Tibial nerve (tissue), 4 donors: ENCODE data around the gene NUP88.

Source experiments
- CTCF ChIP-seq, 5 experiments: fragments of 200-600 bp in 3 of 5; fragments of 450-650 bp in 2 of 5; sonication (generic) in 3 of 5; IDR thresholded peaks; one replicate each; pipeline ENCODE4 v1.5.1; 2016 to 2019; ENCODE audit warnings: antibody characterized with exemption in 5 of 5, mild to moderate bottlenecking in 3 of 5, moderate library complexity in 2 of 5
- EP300 ChIP-seq, 2 donors: sonication (generic); formaldehyde crosslinking; IDR thresholded peaks; one replicate each; pipeline ENCODE4 v1.6.1; 2017; ENCODE audit warnings: antibody characterized with exemption in 2 of 2, mild to moderate bottlenecking in 1 of 2
- POLR2A ChIP-seq, 2 donors: fragments of 450-650 bp; IDR thresholded peaks; one replicate each; pipeline ENCODE4 v1.6.1; 2017; ENCODE audit warnings: antibody characterized with exemption in 2 of 2, mild to moderate bottlenecking in 2 of 2, moderate library complexity in 2 of 2

GRCh38 chr17:5370411-5370810 is 49.1 kb downstream of the NUP88 start:
- TF ChIP-seq POLR2A (IDR thresholded peaks at IDR 0.05) (no peak), EP300 (IDR thresholded peaks at IDR 0.05) (no peak), CTCF (IDR thresholded peaks at IDR 0.05) (no peak)
